Umbilical cord (tissue), 2 donors: ENCODE measurements around the gene SCIN. TPM values are rescaled to one million over a fixed set of nuclear protein-coding genes. Genes with fewer than 3 reads are reported as not detected.

Experiments used
- DNase-seq: peaks from one replicate; pipeline ENCODE4 v3.0.0-alpha.2; 2015; ENCODE audit warnings: low spot score
- total RNA-seq: library from RNA; depleted of rRNA; stranded (reverse); fragments of >200 nt; gene quantifications from one replicate; pipeline ENCODE4 v1.2.3, GENCODE V29; 2014; ENCODE audit warnings: low replicate concordance; ENCODE audit not compliant: insufficient read depth

The SCIN gene
- total RNA-seq, 1 donor from 2014 or later = 3.6 TPM

- DNase-seq = no peak
Measured at GRCh38 chr7:12567015-12567414, 3.5 kb upstream of the SCIN start.

- no peak for DNase-seq
Measured at GRCh38 chr7:12569673-12570072, 847 bp upstream of the SCIN start.

GRCh38 chr7:12570168-12570533, 369 bp upstream of the SCIN start:
- DNase-seq = peak; percentile 14

GRCh38 chr7:12571691-12572090, 1.2 kb downstream of the SCIN start:
- DNase-seq = no peak

- no peak for DNase-seq
Measured at GRCh38 chr7:12572941-12573575, 2.5 kb downstream of the SCIN start.

GRCh38 chr7:12573885-12574284, 3.4 kb downstream of the SCIN start:
- DNase-seq = no peak

GRCh38 chr7:12578930-12579640, 8.6 kb downstream of the SCIN start:
- DNase-seq = no peak

- DNase-seq = peak; percentile 21
Measured at GRCh38 chr7:12581897-12582296, 11.4 kb downstream of the SCIN start.

GRCh38 chr7:12582362-12582761, 11.8 kb downstream of the SCIN start:
- no peak for DNase-seq

GRCh38 chr7:12583176-12583575, 12.7 kb downstream of the SCIN start:
- DNase-seq = no peak

- DNase-seq = no peak
Measured at GRCh38 chr7:12583922-12584321, 13.4 kb downstream of the SCIN start.

- peak; percentile 33 for DNase-seq
Measured at GRCh38 chr7:12584930-12585329, 14.4 kb downstream of the SCIN start.

- DNase-seq = no peak
Measured at GRCh38 chr7:12586271-12586670, 15.8 kb downstream of the SCIN start.

- no peak for DNase-seq
Measured at GRCh38 chr7:12588259-12588904, 17.9 kb downstream of the SCIN start.

GRCh38 chr7:12590559-12590958, 20.0 kb downstream of the SCIN start:
- no peak for DNase-seq

- DNase-seq = no peak
Measured at GRCh38 chr7:12594122-12594897, 23.8 kb downstream of the SCIN start.

GRCh38 chr7:12595148-12595547, 24.6 kb downstream of the SCIN start:
- no peak for DNase-seq

- DNase-seq = no peak
Measured at GRCh38 chr7:12596225-12596790, 25.8 kb downstream of the SCIN start.

- DNase-seq = no peak
Measured at GRCh38 chr7:12601302-12601869, 30.9 kb downstream of the SCIN start.

GRCh38 chr7:12607134-12607533, 36.6 kb downstream of the SCIN start:
- DNase-seq = no peak

- no peak for DNase-seq
Measured at GRCh38 chr7:12609561-12609960, 39.0 kb downstream of the SCIN start.

GRCh38 chr7:12610899-12611298, 40.4 kb downstream of the SCIN start:
- DNase-seq = no peak
